ENCODE results near the gene SLC36A4. TPM values are rescaled to one million over a fixed set of nuclear protein-coding genes. Genes with fewer than 3 reads are reported as not detected.

SLC36A4 gene
- total and polyA plus RNA-seq, 7 experiments from 2014 or later, result 12.0 to 29.8 (median 20.2) TPM

GRCh38 chr11:93132836-93133235 lies 65.0 kb downstream of the SLC36A4 start:
- Mint-ChIP-seq H3K9me3 (peaks cover 0 to 5% (median 0%) of the 10 kb centered on the region in 11 donors), H3K4me3 (no peak overlapping the region), H3K4me1 (no peaks in the 10 kb centered on the region), H3K27ac (no peak overlapping the region), H3K36me3 (peaks cover 0 to 8% (median 0%) of the 10 kb centered on the region in 5 donors), H3K27me3 (peaks cover 0 to 5% (median 3%) of the 10 kb centered on the region in 5 donors)
- Histone ChIP-seq H3K9me3 (ENCODE audit: control insufficient read depth in 2 of 3, low read length in 3 of 3) (no peaks in the 10 kb centered on the region), H3K4me3 (ENCODE audit: low read length) (no peak overlapping the region), H3K27me3 (ENCODE audit: control insufficient read depth in 2 of 2, insufficient read depth in 2 of 2, low read length in 2 of 2) (no peaks in the 10 kb centered on the region), H3K4me1 (ENCODE audit: control insufficient read depth in 2 of 2, insufficient read depth in 2 of 2, low read length in 2 of 2) (no peaks in the 10 kb centered on the region), H3K36me3 (ENCODE audit: control insufficient read depth in 2 of 3, insufficient read depth in 3 of 3, low read length in 3 of 3) (no peaks in the 10 kb centered on the region), H3K27ac (ENCODE audit: low read depth, low read length) (no peak overlapping the region)
- ChIA-PET POLR2A (no interaction called here), CTCF (no interaction called here)
- DNase-seq (no peak), ATAC-seq (no peak)
- intact Hi-C loops (cut with micrococcal nuclease), result no loop called here

- CTCF ChIA-PET, result interaction anchor here (0.7 kb wide), 1 partner anchor 168 kb away, joined by 4 read pairs; no protein-coding TSS in a partner anchor
- POLR2A ChIA-PET, result no interaction called here
- no peaks in the 10 kb centered on the region for H3K9me3 ChIP-seq (ENCODE audit: control insufficient read depth in 2 of 3, low read length in 3 of 3)
- no peaks in the 10 kb centered on the region for H3K27me3 ChIP-seq (ENCODE audit: control insufficient read depth in 2 of 2, insufficient read depth in 2 of 2, low read length in 2 of 2)
- no peaks in the 10 kb centered on the region for H3K36me3 ChIP-seq (ENCODE audit: control insufficient read depth in 2 of 3, insufficient read depth in 3 of 3, low read length in 3 of 3)
- Mint-ChIP-seq H3K4me3 (no peak overlapping the region), H3K27me3 (peaks cover 0 to 12% (median 8%) of the 10 kb centered on the region in 5 donors), H3K4me1 (no peaks in the 10 kb centered on the region), H3K36me3 (peaks cover 0 to 8% (median 0%) of the 10 kb centered on the region in 5 donors), H3K27ac (no peak overlapping the region), H3K9me3 (peaks cover 0 to 5% (median 0%) of the 10 kb centered on the region in 11 donors)
- ATAC-seq (no peak), DNase-seq (no peak)
- H3K4me3 ChIP-seq (ENCODE audit: low read length), result no peak overlapping the region
- H3K4me1 ChIP-seq (ENCODE audit: control insufficient read depth in 2 of 2, insufficient read depth in 2 of 2, low read length in 2 of 2), result no peaks in the 10 kb centered on the region
- intact Hi-C loops (cut with micrococcal nuclease), result no loop called here
- H3K27ac ChIP-seq (ENCODE audit: low read depth, low read length), result no peak overlapping the region
Observed at GRCh38 chr11:93131709-93132108, 66.1 kb downstream of the SLC36A4 start.

DNA sequence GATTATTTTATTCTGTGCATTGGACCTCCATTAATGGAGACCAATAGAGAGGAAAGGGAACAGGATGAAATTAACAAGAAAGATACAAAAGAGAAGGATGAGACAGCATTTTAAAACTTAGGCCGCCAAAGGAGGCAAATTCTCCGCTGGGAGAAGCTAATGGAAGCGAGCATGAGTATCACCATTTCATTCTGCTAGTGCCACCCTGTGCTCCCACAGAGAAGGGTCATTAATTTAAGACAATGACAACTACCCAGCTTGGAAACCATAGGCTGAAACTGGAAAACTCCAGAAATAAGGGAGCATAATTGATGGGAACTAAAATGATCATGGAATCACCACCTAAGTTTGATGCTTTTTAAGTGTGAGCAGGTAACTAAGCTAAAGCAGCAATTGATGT lies 69.2 kb downstream of the SLC36A4 start:
- ChIA-PET POLR2A (no interaction called here), CTCF (no interaction called here)
- no peaks in the 10 kb centered on the region for H3K9me3 ChIP-seq (ENCODE audit: control insufficient read depth in 2 of 3, low read length in 3 of 3)
- no peaks in the 10 kb centered on the region for H3K4me1 Mint-ChIP-seq
- H3K27ac ChIP-seq (ENCODE audit: low read depth, low read length), result no peak overlapping the region
- DNase-seq (no peak), ATAC-seq (no peak)
- H3K27me3 ChIP-seq (ENCODE audit: control insufficient read depth in 2 of 2, insufficient read depth in 2 of 2, low read length in 2 of 2), result no peaks in the 10 kb centered on the region
- no peaks in the 10 kb centered on the region for H3K36me3 ChIP-seq (ENCODE audit: control insufficient read depth in 2 of 3, insufficient read depth in 3 of 3, low read length in 3 of 3)
- no peaks in the 10 kb centered on the region for H3K4me1 ChIP-seq (ENCODE audit: control insufficient read depth in 2 of 2, insufficient read depth in 2 of 2, low read length in 2 of 2)
- H3K4me3 ChIP-seq (ENCODE audit: low read length), result no peak overlapping the region
- intact Hi-C loops (cut with micrococcal nuclease), result no loop called here
- peaks cover 0 to 8% (median 0%) of the 10 kb centered on the region in 5 donors for H3K36me3 Mint-ChIP-seq
- peaks cover 8 to 24% (median 20%) of the 10 kb centered on the region in 5 donors for H3K27me3 Mint-ChIP-seq
- no peak overlapping the region for H3K27ac Mint-ChIP-seq
- no peak overlapping the region for H3K4me3 Mint-ChIP-seq
- peaks cover 0 to 13% (median 0%) of the 10 kb centered on the region in 11 donors for H3K9me3 Mint-ChIP-seq

DNA sequence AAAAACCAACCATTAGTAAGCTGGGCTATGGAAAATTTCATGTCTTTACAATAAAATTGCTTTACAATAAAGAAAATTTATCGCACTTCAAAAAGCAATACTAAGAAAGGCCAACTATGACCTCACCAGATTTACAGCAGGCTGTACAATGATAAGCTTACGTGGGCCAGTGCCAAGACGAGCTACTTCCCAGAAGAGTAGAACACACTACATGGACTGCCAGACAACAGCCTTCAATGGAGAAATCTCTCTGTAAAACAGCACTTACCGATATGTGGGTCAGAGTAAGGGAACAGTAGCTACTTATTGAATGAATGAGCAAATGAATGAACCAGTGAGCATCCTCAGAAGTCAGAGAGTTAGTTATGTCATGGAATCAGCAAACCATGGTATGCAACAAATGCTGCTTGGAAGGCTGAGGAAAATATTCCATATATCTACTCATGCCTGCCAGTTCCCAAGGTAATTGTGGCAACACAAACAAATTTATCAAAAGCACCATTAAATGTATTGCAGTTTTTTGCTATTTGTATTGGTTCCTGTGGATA lies 74.4 kb downstream of the SLC36A4 start:
- no peaks in the 10 kb centered on the region for H3K9me3 ChIP-seq (ENCODE audit: control insufficient read depth in 2 of 3, low read length in 3 of 3)
- H3K27ac Mint-ChIP-seq, result no peak overlapping the region
- POLR2A ChIA-PET, result no interaction called here
- no peak for ATAC-seq
- peaks cover 23 to 45% (median 29%) of the 10 kb centered on the region in 5 donors for H3K27me3 Mint-ChIP-seq
- H3K27me3 ChIP-seq (ENCODE audit: control insufficient read depth in 2 of 2, insufficient read depth in 2 of 2, low read length in 2 of 2), result no peaks in the 10 kb centered on the region
- no peak for DNase-seq
- H3K36me3 Mint-ChIP-seq, result peaks cover 0 to 8% (median 0%) of the 10 kb centered on the region in 5 donors
- H3K4me1 Mint-ChIP-seq, result no peaks in the 10 kb centered on the region
- H3K4me3 Mint-ChIP-seq, result no peak overlapping the region
- no peaks in the 10 kb centered on the region for H3K36me3 ChIP-seq (ENCODE audit: control insufficient read depth in 2 of 3, insufficient read depth in 3 of 3, low read length in 3 of 3)
- CTCF ChIA-PET, result interaction anchor here (1.0 kb wide), 1 partner anchor 54 kb away, joined by 3 read pairs; no protein-coding TSS in a partner anchor
- intact Hi-C loops (cut with micrococcal nuclease), result no loop called here
- peaks cover 0 to 14% (median 0%) of the 10 kb centered on the region in 11 donors for H3K9me3 Mint-ChIP-seq
- no peak overlapping the region for H3K4me3 ChIP-seq (ENCODE audit: low read length)
- H3K27ac ChIP-seq (ENCODE audit: low read depth, low read length), result no peak overlapping the region
- no peaks in the 10 kb centered on the region for H3K4me1 ChIP-seq (ENCODE audit: control insufficient read depth in 2 of 2, insufficient read depth in 2 of 2, low read length in 2 of 2)

GRCh38 chr11:93122535-93123235 lies 75.1 kb downstream of the SLC36A4 start:
- peaks cover 0 to 14% (median 0%) of the 10 kb centered on the region in 11 donors for H3K9me3 Mint-ChIP-seq
- H3K27me3 Mint-ChIP-seq, result peaks cover 23 to 45% (median 29%) of the 10 kb centered on the region in 5 donors
- Histone ChIP-seq H3K36me3 (ENCODE audit: control insufficient read depth in 2 of 3, insufficient read depth in 3 of 3, low read length in 3 of 3) (no peaks in the 10 kb centered on the region), H3K9me3 (ENCODE audit: control insufficient read depth in 2 of 3, low read length in 3 of 3) (no peaks in the 10 kb centered on the region), H3K4me1 (ENCODE audit: control insufficient read depth in 2 of 2, insufficient read depth in 2 of 2, low read length in 2 of 2) (no peaks in the 10 kb centered on the region), H3K27ac (ENCODE audit: low read depth, low read length) (no peak overlapping the region), H3K4me3 (ENCODE audit: low read length) (no peak overlapping the region), H3K27me3 (ENCODE audit: control insufficient read depth in 2 of 2, insufficient read depth in 2 of 2, low read length in 2 of 2) (no peaks in the 10 kb centered on the region)
- no peak overlapping the region for H3K4me3 Mint-ChIP-seq
- no peak for DNase-seq
- no peak overlapping the region for H3K27ac Mint-ChIP-seq
- ATAC-seq, result no peak
- intact Hi-C loops (cut with micrococcal nuclease), result no loop called here
- peaks cover 0 to 8% (median 0%) of the 10 kb centered on the region in 5 donors for H3K36me3 Mint-ChIP-seq
- no peaks in the 10 kb centered on the region for H3K4me1 Mint-ChIP-seq
- POLR2A ChIA-PET, result no interaction called here
- CTCF ChIA-PET, result interaction anchor here (1.0 kb wide), 1 partner anchor 54 kb away, joined by 3 read pairs; no protein-coding TSS in a partner anchor

DNA sequence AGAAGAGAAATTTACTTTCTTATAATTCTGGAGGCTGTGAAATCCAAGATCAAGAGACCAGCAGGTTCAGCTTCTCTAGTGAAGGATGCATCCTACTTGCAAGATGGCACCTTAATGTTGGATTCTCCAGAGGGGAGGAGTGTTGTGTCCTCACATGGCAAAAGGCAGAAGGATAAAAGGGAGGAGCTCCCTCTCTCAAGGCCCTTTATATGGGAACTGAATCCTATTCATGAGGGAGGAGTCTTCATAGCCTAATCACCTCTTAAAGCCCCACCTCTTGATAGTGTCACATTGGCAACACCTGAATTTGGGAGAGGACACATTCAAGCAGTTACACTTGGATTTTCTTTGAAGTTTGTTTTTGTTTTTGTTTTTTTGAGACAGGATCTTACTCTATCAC lies 79.5 kb downstream of the SLC36A4 start:
- Histone ChIP-seq H3K4me1 (ENCODE audit: control insufficient read depth in 2 of 2, insufficient read depth in 2 of 2, low read length in 2 of 2) (no peaks in the 10 kb centered on the region), H3K36me3 (ENCODE audit: control insufficient read depth in 2 of 3, insufficient read depth in 3 of 3, low read length in 3 of 3) (no peaks in the 10 kb centered on the region), H3K4me3 (ENCODE audit: low read length) (no peak overlapping the region), H3K9me3 (ENCODE audit: control insufficient read depth in 2 of 3, low read length in 3 of 3) (no peaks in the 10 kb centered on the region), H3K27ac (ENCODE audit: low read depth, low read length) (no peak overlapping the region), H3K27me3 (ENCODE audit: control insufficient read depth in 2 of 2, insufficient read depth in 2 of 2, low read length in 2 of 2) (no peaks in the 10 kb centered on the region)
- DNase-seq (no peak), ATAC-seq (no peak)
- H3K27me3 Mint-ChIP-seq, result peaks cover 15 to 55% (median 29%) of the 10 kb centered on the region in 5 donors
- peaks cover 0 to 2% (median 0%) of the 10 kb centered on the region in 11 donors for H3K9me3 Mint-ChIP-seq
- POLR2A ChIA-PET, result no interaction called here
- no peak overlapping the region for H3K27ac Mint-ChIP-seq
- H3K4me1 Mint-ChIP-seq, result no peaks in the 10 kb centered on the region
- intact Hi-C loops (cut with micrococcal nuclease), result no loop called here
- no peak overlapping the region for H3K4me3 Mint-ChIP-seq
- H3K36me3 Mint-ChIP-seq, result no peaks in the 10 kb centered on the region
- CTCF ChIA-PET, result no interaction called here

DNA sequence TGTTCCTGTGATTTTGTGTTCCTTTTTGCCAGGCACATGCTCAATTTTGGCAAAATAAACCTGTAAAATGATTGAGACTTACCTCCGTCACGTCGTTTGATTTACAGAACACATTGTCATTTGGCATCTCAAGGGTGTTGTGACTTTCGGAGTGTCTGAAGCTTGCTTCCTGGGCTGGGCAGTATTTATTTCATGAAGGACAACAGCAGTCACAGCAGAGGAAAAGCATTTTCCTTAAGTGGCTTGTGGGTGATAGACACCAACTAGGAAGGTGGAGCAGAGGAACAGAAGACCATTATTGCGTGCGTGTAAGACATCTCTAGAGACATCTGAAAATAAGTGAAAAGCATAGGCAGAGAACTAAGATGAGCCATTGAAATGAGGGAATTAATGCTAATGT lies 80.2 kb downstream of the SLC36A4 start:
- Mint-ChIP-seq H3K9me3 (peaks cover 0 to 2% (median 0%) of the 10 kb centered on the region in 11 donors), H3K36me3 (no peaks in the 10 kb centered on the region), H3K27ac (no peak overlapping the region), H3K4me1 (no peaks in the 10 kb centered on the region), H3K4me3 (no peak overlapping the region), H3K27me3 (peaks cover 19 to 59% (median 31%) of the 10 kb centered on the region in 5 donors)
- H3K4me3 ChIP-seq (ENCODE audit: low read length), result no peak overlapping the region
- DNase-seq (no peak), ATAC-seq (no peak)
- no peaks in the 10 kb centered on the region for H3K36me3 ChIP-seq (ENCODE audit: control insufficient read depth in 2 of 3, insufficient read depth in 3 of 3, low read length in 3 of 3)
- no peaks in the 10 kb centered on the region for H3K9me3 ChIP-seq (ENCODE audit: control insufficient read depth in 2 of 3, low read length in 3 of 3)
- no peaks in the 10 kb centered on the region for H3K4me1 ChIP-seq (ENCODE audit: control insufficient read depth in 2 of 2, insufficient read depth in 2 of 2, low read length in 2 of 2)
- no peaks in the 10 kb centered on the region for H3K27me3 ChIP-seq (ENCODE audit: control insufficient read depth in 2 of 2, insufficient read depth in 2 of 2, low read length in 2 of 2)
- intact Hi-C loops (cut with micrococcal nuclease), result no loop called here
- POLR2A ChIA-PET, result no interaction called here
- H3K27ac ChIP-seq (ENCODE audit: low read depth, low read length), result no peak overlapping the region
- CTCF ChIA-PET, result no interaction called here
